Stomach (tissue), 9 donors: Measurements from ENCODE around the gene ACER1. TPM values are rescaled to one million over a fixed set of nuclear protein-coding genes. Genes with fewer than 3 reads are reported as not detected.
"Not testable (repeated sequence)": the region's sequence is repeated elsewhere in the genome, so short reads cannot be mapped to it uniquely, and the experiment has no call there.

ENCODE experiments used
- DNase-seq, 2 donors: peaks; one replicate each; pipeline versions ENCODE4 v3.0.0 to v3.0.0-alpha.2; 2013 to 2019
- H3K27ac ChIP-seq, 5 donors: fragments of 200-600 bp in 4 of 5; sonication (generic) in 4 of 5; one replicate each; pipeline ENCODE4 v1.5.1; 2013 to 2019; ENCODE audit warnings: mild to moderate bottlenecking in 1 of 5, moderate library complexity in 1 of 5
- H3K27me3 ChIP-seq, 3 donors: fragments of 200-600 bp; sonication (generic); one replicate each; pipeline ENCODE4 v1.5.1; 2017 to 2019; ENCODE audit warnings: mixed run types in 1 of 3
- H3K36me3 ChIP-seq, 4 donors: fragments of 200-600 bp; sonication (generic); 1 replicate in 3 of 4; 2 replicates in 1 of 4; pipeline ENCODE4 v1.5.1; 2016 to 2019
- H3K4me1 ChIP-seq, 4 donors: fragments of 200-600 bp; sonication (generic); one replicate each; pipeline ENCODE4 v1.5.1; 2016 to 2019
- H3K4me3 ChIP-seq, 4 donors: fragments of 200-600 bp; sonication (generic) in 3 of 4; one replicate each; pipeline ENCODE4 v1.5.1; 2016 to 2019; ENCODE audit warnings: mild to moderate bottlenecking in 1 of 4
- H3K9me3 ChIP-seq, 4 donors: fragments of 200-600 bp; sonication (generic); one replicate each; pipeline ENCODE4 v1.5.1; 2016 to 2019
- CTCF ChIP-seq, 7 experiments: fragments of 450-650 bp in 4 of 7; fragments of 200-600 bp in 3 of 7; sonication (generic) in 3 of 7; IDR thresholded peaks; one replicate each; pipeline ENCODE4 v1.5.1; 2016 to 2019; ENCODE audit warnings: antibody characterized with exemption in 7 of 7, control low read depth in 2 of 7, mild to moderate bottlenecking in 1 of 7
- EP300 ChIP-seq: sonication (generic); formaldehyde crosslinking; IDR thresholded peaks from one replicate; pipeline ENCODE4 v1.6.1; 2017; ENCODE audit warnings: antibody characterized with exemption
- POLR2A ChIP-seq, 4 donors: fragments of 450-650 bp; IDR thresholded peaks; one replicate each; pipeline ENCODE4 v1.6.1; 2016; ENCODE audit warnings: antibody characterized with exemption in 4 of 4, control low read depth in 2 of 4, mild to moderate bottlenecking in 1 of 4, moderate library complexity in 1 of 4
- POLR2AphosphoS5 ChIP-seq, 3 donors: sonication (generic); formaldehyde crosslinking; IDR thresholded peaks; one replicate each; pipeline ENCODE4 v1.6.1; 2016; ENCODE audit warnings: antibody characterized with exemption in 3 of 3
- WGBS, 5 donors: extraction: QIAGEN DNeasy Blood & Tissue Kit in 3 of 5; methylation state at CpG; one replicate each; pipeline versions ENCODE4 v1.1.5 to v1.1.7; 2013 to 2018; 5-methylcytosine and 5-hydroxymethylcytosine counted together
- intact Hi-C: fragments of 100-400 bp; cut with DNase I; formaldehyde crosslinking; loops from one replicate; pipeline ENCODE4 v1.15.1; 2023; ENCODE audit warnings: low total_unique reads
- polyA plus RNA-seq, 3 donors: library from polyadenylated mRNA; stranded (reverse); fragments of 200-250 nt; gene quantifications; one replicate each; pipeline ENCODE4 v1.2.3, GENCODE V29; 2013
- total RNA-seq, 5 donors: library from RNA; depleted of rRNA; stranded (reverse); fragments of >200 nt; gene quantifications; one replicate each; pipeline versions ENCODE4 v1.1.0 to v1.2.3, GENCODE V29; 2014 to 2016
- donor health status: healthy with polysubstance abuse.
- donor health status: Bipolar disorder and iron deficiency.
- donor health status: healthy.

The ACER1 gene
- total and polyA plus RNA-seq, 8 donors: 0.08 to 3.5 TPM; not detected in 6

DNA sequence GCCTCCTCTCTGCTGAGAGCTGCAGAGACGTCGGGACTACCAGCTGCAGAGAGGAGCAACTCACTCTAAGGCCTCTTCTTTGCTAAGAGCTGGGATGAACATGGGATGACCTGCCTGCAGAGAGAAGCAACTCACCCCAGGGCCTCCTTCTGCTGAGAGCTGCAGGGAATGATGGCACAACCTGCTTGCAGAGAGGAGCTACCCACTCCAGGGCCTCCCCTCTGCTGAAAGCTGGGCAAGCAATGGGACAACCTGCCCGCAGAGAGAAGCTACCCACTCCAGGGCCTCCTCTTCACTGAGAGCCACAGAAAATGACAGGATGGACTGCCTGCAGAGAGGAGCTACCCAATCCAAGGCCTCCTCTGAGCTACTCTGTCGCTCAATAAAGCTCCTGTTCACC lies 46.7 kb downstream of the ACER1 start:
- no peak overlapping the region for H3K27ac ChIP-seq
- no peaks in the 10 kb centered on the region for H3K27me3 ChIP-seq
- TF ChIP-seq POLR2AphosphoS5 (IDR thresholded peaks at IDR 0.05): no peak
- no peak for TF ChIP-seq EP300
- no peak for TF ChIP-seq POLR2A (IDR thresholded peaks at IDR 0.05)
- TF ChIP-seq CTCF (IDR thresholded peaks at IDR 0.05): no peak
- H3K4me1 ChIP-seq: no peaks in the 10 kb centered on the region
- no peaks in the 10 kb centered on the region for H3K36me3 ChIP-seq
- no peak overlapping the region for H3K4me3 ChIP-seq
- DNase-seq: no peak
- WGBS, 5 donors: 80 to 86% (median 84%) methylated on average over 4 of the region's 4 CpGs
- intact Hi-C loops: no loop called here
- peaks cover 31 to 61% (median 56%) of the 10 kb centered on the region in 4 donors for H3K9me3 ChIP-seq

- DNase-seq, H3K27ac ChIP-seq, H3K27me3 ChIP-seq, H3K4me3 ChIP-seq, H3K36me3 ChIP-seq, intact Hi-C loops: not testable (repeated sequence)
- Histone ChIP-seq H3K9me3 (peaks cover 16 to 18% (median 18%) of the 10 kb centered on the region in 4 donors), H3K4me1 (peaks cover 15 to 22% (median 21%) of the 10 kb centered on the region in 4 donors)
- 77 to 90% (median 88%) methylated on average over 6 of the region's 6 CpGs for WGBS, 5 donors
Measured at GRCh38 chr19:6282393-6282792, 51.0 kb downstream of the ACER1 start.

- Histone ChIP-seq H3K4me1 (peaks cover 38 to 46% (median 44%) of the 10 kb centered on the region in 4 donors), H3K9me3 (no peaks in the 10 kb centered on the region), H3K27ac (peak within 1 kb of the TSS; percentile 76 to 94 (median 91)), H3K36me3 (no peaks in the 10 kb centered on the region), H3K4me3 (peak within 1 kb of the TSS; percentile 83 to 97 (median 92)), H3K27me3 (no peaks in the 10 kb centered on the region)
- 4 to 14% (median 6%) methylated on average over 19 to 63 of the region's 66 CpGs for WGBS, 5 donors
- peak; percentile 97 to 99 for DNase-seq
- intact Hi-C loops: no loop called here
- TF ChIP-seq EP300 (no peak), POLR2A (IDR thresholded peaks at IDR 0.05) (no peak), CTCF (IDR thresholded peaks at IDR 0.05) (peak in 4 of 7 experiments; percentile 41 to 96 (median 82)), POLR2AphosphoS5 (IDR thresholded peaks at IDR 0.05) (peak; percentile 16 to 65 (median 43))
Measured at GRCh38 chr19:6279931-6280591, 53.4 kb downstream of the ACER1 start, which contains the start of gene MLLT1. Gene MLLT1 (minus strand): TSS chr19:6279975. CDS start chr19:6279784, 191 bp downstream.

DNA sequence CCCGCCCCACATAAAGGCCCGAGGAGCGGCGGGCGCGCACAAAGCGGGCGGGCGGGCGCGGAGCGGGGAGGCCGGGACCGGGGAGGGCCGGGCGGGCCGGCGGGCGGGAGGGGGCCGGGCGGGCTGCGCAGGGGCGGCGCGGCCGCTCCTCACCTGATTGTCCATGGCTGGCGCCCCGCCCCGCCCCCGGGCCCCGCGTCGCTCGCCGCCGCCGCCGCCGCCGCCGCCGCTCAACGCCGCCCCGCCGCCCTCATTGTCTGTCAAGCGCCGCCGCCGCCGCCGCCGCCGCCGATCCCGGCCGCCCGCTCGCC lies 53.8 kb downstream of the ACER1 start:
- DNase-seq: no peak
- intact Hi-C loops: no loop called here
- H3K27me3 ChIP-seq: no peaks in the 10 kb centered on the region
- H3K27ac ChIP-seq: peak overlapping the region; percentile 76 to 94 (median 91)
- H3K4me3 ChIP-seq: peak overlapping the region; percentile 83 to 97 (median 92)
- TF ChIP-seq EP300: no peak
- TF ChIP-seq POLR2A (IDR thresholded peaks at IDR 0.05): no peak
- TF ChIP-seq CTCF (IDR thresholded peaks at IDR 0.05): no peak
- no peak for TF ChIP-seq POLR2AphosphoS5 (IDR thresholded peaks at IDR 0.05)
- no peaks in the 10 kb centered on the region for H3K36me3 ChIP-seq
- WGBS, 5 donors: 0 to 3% (median 1%) methylated on average over 4 to 52 of the region's 59 CpGs
- H3K4me1 ChIP-seq: peaks cover 43 to 50% (median 49%) of the 10 kb centered on the region in 4 donors
- H3K9me3 ChIP-seq: no peaks in the 10 kb centered on the region
